ENCODE results near the gene MAGI2.
A peak's percentile ranks its signal among the peaks of the same experiment; 100 is the strongest.

Gene MAGI2

DNA sequence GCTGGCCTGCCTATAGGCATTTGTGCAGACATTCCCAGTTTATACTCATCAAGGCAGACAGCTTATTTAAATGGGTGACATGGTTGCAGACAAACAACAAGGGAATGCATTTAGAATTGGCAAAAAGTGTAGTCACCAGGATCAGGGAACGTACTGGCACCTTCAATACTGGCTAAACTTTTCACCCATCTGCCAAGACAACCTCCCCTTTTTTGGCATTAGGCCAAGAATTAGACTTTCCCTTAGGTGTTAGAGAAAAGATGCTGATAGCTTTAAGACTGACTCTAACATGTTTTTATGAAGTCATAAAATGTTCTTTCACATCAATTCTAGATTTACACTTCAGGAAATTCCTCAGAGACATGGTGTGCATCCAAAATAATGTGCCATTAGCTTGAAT is 1289.0 kb downstream of the MAGI2 start:
- peak in 1 of 2 experiments; percentile 37 for DNase-seq

- no peak for DNase-seq
Measured at GRCh38 chr7:78161781-78162180, 1291.7 kb downstream of the MAGI2 start.

- DNase-seq, result no peak
Measured at GRCh38 chr7:78159545-78159944, 1293.9 kb downstream of the MAGI2 start.

DNA sequence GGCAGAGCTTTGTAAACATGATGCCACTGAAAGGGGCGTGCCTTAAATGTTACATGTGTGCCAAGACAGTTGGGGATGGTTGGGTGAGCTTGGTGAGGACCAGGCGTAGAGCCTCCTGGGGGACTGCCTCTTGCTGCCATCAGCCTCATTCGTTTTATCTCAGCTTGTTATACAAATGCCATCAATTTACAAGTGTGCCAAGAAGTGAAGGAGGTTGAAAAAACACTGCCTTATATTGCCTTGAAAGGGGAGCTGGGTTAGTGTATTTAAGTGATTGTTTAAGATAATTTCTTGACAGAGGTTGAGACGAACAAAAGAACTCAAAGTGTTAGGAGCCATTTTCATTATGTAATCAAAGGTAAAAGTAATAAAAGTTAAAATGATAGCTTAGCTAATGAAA is 1300.2 kb downstream of the MAGI2 start:
- DNase-seq, result peak; percentile 7 to 53

DNA sequence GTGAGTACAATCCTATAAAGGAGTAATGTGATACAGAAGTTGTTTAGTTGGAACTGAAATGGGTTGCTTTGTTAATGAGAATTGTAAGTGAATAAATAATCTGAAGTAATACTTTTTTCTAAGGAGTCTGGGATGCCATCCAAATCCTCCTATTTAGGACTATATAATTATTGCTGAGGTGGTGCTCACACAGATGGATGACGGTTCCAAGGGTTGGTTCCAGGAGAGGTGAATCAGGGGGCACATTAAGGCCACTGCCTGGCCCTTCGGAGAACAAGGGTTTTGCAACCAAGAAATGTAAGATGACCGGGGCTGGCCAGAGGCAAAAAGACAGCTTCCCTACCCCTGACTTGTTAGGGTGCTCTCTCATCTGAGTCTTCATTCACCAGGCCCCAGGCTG is 1302.2 kb downstream of the MAGI2 start:
- peak; percentile 27 to 60 for DNase-seq

DNA sequence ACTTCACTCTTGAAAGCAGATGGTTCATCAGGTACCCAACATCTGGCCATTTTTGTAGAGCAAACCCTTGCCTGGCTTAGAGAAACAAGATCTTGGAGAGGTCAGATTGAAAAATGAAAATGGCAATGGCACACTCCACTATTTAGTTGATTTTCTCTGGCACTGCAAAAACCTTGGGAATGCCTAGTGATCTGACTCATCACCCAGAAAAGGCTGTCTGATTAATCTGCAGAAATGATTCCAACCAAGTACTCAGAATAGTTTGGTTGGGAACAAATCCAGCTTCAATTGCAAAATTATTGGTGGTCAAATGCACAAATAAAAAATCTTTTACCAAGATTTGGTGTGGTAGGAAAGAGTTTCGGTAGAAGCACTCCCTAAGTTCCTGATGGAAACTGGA is 1303.7 kb downstream of the MAGI2 start:
- peak in 1 of 2 experiments; percentile 72 for DNase-seq

DNA sequence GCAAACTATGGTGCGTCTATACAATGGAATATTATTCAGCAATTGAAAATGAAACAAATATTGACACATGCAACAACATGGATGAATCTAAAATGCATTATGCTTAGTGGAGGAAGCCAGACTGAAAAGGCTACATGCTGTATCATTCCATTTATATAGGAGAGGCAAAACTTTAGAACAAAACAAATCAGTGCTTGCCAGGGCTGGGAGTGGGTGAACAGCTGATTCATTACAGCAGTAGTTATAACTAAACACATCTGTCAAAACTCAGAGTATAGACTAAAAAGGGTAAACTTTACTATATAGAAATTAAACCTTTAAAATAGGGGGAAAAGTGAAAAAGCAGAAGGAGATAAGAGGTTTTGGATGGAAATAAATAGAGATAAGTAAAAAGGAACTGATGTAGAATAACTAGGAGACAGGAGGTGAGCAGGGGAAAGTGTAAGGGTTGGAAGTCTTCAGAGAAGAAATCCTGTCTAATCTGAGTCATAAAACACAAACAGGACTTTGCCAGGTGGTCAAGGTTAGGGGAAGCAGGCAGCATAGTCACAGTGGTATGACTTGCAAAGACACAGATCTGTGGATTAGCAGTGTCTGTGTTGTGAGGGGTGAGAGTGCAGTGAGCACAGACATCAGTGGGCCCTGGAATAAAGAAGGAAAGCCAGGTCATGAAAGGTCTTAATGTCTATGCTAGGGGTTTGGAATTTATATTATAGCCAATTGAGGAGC is 1305.1 kb downstream of the MAGI2 start:
- DNase-seq, result no peak

DNA sequence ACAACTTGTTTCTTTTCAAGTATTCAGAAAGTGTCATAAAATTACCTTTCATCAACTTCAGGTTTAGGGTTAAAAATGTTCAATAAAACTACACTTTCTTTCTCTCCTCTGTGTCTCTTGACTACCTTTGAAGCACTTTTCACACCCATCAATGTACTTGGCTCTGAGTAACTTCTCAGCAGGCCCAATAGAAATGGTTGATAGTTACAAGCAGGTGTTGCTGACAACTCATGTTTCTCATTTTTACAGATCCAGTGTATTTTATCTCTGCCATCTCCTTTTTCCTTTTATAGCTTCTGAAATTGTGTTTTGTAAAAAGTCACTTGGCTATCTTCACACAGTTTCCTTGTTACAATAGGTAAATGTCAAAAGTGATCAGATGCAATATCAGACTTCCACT is 1306.9 kb downstream of the MAGI2 start:
- no peak for DNase-seq

GRCh38 chr7:78143661-78144060 is 1309.8 kb downstream of the MAGI2 start:
- DNase-seq, result no peak

GRCh38 chr7:78141522-78142281 is 1311.8 kb downstream of the MAGI2 start:
- peak; percentile 36 to 75 for DNase-seq

GRCh38 chr7:78140109-78140508 is 1313.4 kb downstream of the MAGI2 start:
- DNase-seq, result no peak

GRCh38 chr7:78139335-78139734 is 1314.1 kb downstream of the MAGI2 start:
- peak in 1 of 2 experiments; percentile 45 for DNase-seq

- DNase-seq, result no peak
Measured at GRCh38 chr7:78134774-78135173, 1318.7 kb downstream of the MAGI2 start.

DNA sequence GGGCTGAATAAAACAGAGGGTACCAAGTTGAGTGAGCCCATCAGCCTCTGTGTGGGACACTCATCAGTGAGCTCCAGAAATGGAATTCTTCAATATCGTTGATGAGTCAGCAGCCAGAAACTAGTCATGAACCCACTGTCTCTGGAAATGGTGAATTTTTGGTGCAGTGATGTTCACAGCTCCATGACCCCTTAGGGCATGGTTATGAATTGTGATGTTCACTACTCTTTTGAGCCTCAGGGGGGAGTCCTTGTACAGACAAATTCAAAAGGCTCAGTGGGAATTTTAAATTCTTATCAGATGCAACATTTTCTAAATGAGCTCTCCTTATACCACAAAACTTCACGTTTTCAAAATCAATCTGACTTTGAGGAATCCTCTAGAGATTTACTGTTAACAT is 1319.2 kb downstream of the MAGI2 start:
- DNase-seq, result peak in 1 of 2 experiments; percentile 51

DNA sequence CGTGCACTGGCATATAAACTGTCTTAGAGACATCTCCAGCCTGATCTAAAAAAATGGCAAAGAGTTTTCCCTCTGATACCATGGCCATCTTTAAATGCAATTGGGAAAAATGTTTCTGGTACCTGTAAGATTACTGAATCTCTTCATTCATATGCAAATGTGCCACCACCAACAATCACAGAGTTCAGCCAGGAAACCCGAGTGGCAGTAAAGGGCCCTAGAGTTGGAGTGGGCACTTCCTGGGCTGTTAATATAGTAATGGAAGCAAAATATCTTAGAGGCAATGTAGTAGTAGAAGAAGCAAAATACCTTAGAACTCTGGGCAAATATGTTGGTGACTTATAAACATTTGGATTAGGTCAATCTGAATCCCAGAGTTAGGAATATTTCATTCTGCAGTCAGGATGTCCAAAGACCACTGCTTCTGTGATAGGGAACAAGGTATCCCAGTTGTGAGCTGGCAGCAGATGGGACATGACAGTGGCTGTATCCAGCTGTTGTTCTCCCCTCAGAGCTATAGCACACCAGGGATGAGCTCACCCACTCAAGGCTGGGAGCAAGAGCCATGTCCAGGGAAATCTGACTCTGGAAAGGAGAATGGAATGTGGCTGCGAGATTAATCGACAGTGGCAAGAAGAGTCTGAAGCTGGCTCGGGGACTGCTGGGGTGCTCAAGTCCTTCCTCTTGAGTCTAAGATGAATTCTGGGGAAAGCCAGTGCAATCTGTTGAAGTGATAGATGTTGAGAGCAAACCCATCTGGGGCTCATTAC is 1322.8 kb downstream of the MAGI2 start:
- DNase-seq, result no peak

- DNase-seq, result no peak
Measured at GRCh38 chr7:78129865-78130264, 1323.6 kb downstream of the MAGI2 start.

- DNase-seq, result no peak
Measured at GRCh38 chr7:78127009-78127408, 1326.5 kb downstream of the MAGI2 start.

DNA sequence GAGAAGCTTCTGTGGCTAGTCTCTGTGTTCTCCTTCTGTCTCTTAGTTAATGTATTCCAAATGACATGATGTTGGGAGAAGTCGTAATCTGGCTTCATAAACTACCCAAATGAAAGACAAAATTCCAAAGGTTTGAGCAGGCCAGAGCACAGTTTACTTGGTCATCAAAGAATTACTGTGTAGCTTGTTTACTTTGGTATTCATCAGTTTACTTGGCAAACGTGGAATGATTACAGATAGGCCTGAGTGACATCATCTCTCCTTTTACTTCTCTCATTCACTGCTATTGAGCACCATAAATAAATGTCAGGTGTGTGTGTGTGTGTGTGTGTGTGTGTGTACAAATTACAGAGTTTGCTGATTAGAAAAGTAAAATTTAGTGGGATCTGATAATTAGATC is 1327.6 kb downstream of the MAGI2 start:
- DNase-seq, result no peak

DNA sequence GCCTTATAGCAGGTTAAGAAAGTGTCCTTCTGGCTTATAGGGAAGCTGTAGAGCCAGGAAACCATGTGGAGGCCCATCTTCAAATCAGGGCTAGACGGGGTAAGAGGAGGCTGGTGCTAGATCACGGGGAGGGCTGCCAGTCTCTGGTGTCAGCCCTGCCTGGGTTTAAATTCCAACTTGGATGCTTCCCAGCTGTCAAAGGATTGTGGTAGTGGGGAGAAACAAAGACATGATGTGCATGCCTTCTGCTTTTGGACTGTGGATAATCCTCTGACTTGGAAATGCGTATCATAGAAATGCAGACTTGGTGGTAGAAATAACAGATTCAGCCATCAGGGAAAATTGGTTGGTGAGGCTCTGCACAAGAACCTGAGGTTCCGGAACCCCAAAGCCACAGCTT is 1329.3 kb downstream of the MAGI2 start:
- peak in 1 of 2 experiments; percentile 11 for DNase-seq

- no peak for DNase-seq
Measured at GRCh38 chr7:78121888-78122287, 1331.6 kb downstream of the MAGI2 start.

DNA sequence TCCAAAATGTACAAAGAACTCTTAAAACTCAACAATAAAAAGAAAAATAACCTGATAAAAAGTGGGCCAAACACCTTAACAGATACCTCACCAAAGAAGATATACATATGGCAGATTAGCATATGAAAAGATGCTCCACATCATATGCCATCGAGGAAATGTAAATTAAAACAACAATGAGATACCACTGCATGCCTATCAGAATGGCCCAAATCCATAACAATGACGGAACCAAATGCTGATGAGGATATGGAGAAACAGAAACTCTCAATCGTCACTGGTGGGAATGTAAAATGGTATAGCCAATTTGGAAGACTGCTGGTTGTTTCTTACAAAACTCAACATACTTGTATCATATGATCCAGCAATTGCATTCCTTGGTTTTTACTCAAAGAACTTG is 1335.0 kb downstream of the MAGI2 start:
- no peak for DNase-seq

GRCh38 chr7:78115876-78116275 is 1337.6 kb downstream of the MAGI2 start:
- no peak for DNase-seq

DNA sequence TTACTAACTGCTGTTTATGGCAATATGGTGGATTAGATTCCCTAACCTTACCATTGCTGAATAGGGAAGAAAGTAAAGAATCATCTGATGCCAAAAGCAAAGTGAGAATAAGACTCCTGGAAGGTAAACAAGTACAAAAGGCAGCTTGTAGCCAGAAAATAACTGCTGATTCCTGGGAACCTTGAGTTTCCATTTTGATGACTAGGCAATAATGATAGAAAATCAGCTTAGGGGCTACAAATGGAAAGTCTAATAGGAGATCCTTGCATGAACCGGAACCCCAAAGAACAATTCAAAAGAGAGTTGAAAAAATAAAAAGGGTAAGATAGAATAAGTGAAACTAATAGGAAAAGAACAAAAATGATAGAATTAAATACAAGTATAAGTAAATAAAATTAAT is 1338.5 kb downstream of the MAGI2 start:
- DNase-seq, result no peak

- no peak for DNase-seq
Measured at GRCh38 chr7:78112488-78112887, 1341.0 kb downstream of the MAGI2 start.

Measured in NCI-H446 (cell line).